Glutamatergic neuron (in vitro differentiated cells): ENCODE measurements around the gene PELI2. TPM values are rescaled to one million over a fixed set of nuclear protein-coding genes. Genes with fewer than 3 reads are reported as not detected.
A peak's percentile ranks its signal among the peaks of the same experiment; 100 is the strongest.

ENCODE experiments used
- DNase-seq: peaks from one replicate; pipeline ENCODE4 v3.0.0; 2022
- H3K27ac Mint-ChIP-seq: one replicate; pipeline ENCODE4 v1.8.0; 2020; ENCODE audit warnings: mild to moderate bottlenecking, mixed read lengths, inconsistent platforms; ENCODE audit not compliant: unreplicated experiment
- H3K27me3 Mint-ChIP-seq: one replicate; pipeline ENCODE4 v1.8.0; 2020; ENCODE audit warnings: mild to moderate bottlenecking, moderate library complexity, mixed read lengths, inconsistent platforms; ENCODE audit not compliant: unreplicated experiment
- H3K36me3 Mint-ChIP-seq: one replicate; pipeline ENCODE4 v1.8.0; 2020; ENCODE audit warnings: mild to moderate bottlenecking, mixed read lengths, inconsistent platforms; ENCODE audit not compliant: unreplicated experiment
- H3K4me1 Mint-ChIP-seq: one replicate; pipeline ENCODE4 v1.8.0; 2020; ENCODE audit warnings: mild to moderate bottlenecking, low read depth, mixed read lengths, inconsistent platforms; ENCODE audit not compliant: unreplicated experiment
- H3K4me3 Mint-ChIP-seq: one replicate; pipeline ENCODE4 v1.8.0; 2020; ENCODE audit warnings: mild to moderate bottlenecking, mixed read lengths, inconsistent platforms; ENCODE audit not compliant: unreplicated experiment
- H3K9me3 Mint-ChIP-seq: one replicate; pipeline ENCODE4 v1.8.0; 2020; ENCODE audit warnings: mild to moderate bottlenecking, moderate library complexity, mixed read lengths, inconsistent platforms; ENCODE audit not compliant: unreplicated experiment
- total RNA-seq: library from RNA; stranded (reverse); fragmentation: NEBNext Ultra II Directional; extraction: Animal tissue kit (Norgen Biotek cat#: 25700); gene quantifications from one replicate; pipeline ENCODE4 v1.2.1, GENCODE V29; 2021; ENCODE audit not compliant: unreplicated experiment
- TF ChIP-seq, protein P1 (sequence below): fragments of 200-600 bp; sonication (generic); IDR thresholded peaks from one replicate; pipeline ENCODE4 v1.5.0; 2021; ENCODE audit not compliant: partially characterized antibody, unreplicated experiment

Gene PELI2
- total RNA-seq, 1 donor from 2014 or later, result 158 TPM

DNA sequence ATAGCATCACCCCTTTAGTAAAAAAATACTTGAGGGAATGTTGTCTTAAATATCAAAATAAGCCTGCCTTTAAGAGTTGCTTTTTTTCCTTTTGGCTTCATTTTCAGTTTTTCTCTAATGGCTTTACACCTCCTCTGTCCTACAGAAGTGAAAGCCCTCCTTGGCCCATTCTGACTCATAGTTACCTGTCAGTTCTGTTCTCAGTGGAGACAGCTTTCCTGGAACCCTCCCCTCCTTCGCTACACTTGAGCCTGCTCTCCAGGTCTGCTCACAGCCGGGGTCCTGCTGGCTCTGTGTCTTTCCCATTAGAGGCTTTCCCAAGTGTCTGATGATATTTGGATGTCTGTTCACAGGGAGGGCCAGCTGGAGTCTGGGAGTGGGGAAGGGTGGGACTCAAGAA lies 84.0 kb downstream of the PELI2 start:
- Mint-ChIP-seq H3K27ac (peak overlapping the region; percentile 0), H3K4me1 (peaks cover 12% of the 10 kb centered on the region), H3K36me3 (no peaks in the 10 kb centered on the region), H3K4me3 (no peak overlapping the region), H3K9me3 (no peaks in the 10 kb centered on the region), H3K27me3 (no peaks in the 10 kb centered on the region)
- TF ChIP-seq, protein P1, sequence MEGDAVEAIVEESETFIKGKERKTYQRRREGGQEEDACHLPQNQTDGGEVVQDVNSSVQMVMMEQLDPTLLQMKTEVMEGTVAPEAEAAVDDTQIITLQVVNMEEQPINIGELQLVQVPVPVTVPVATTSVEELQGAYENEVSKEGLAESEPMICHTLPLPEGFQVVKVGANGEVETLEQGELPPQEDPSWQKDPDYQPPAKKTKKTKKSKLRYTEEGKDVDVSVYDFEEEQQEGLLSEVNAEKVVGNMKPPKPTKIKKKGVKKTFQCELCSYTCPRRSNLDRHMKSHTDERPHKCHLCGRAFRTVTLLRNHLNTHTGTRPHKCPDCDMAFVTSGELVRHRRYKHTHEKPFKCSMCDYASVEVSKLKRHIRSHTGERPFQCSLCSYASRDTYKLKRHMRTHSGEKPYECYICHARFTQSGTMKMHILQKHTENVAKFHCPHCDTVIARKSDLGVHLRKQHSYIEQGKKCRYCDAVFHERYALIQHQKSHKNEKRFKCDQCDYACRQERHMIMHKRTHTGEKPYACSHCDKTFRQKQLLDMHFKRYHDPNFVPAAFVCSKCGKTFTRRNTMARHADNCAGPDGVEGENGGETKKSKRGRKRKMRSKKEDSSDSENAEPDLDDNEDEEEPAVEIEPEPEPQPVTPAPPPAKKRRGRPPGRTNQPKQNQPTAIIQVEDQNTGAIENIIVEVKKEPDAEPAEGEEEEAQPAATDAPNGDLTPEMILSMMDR, result no peak
- DNase-seq, result no peak

DNA sequence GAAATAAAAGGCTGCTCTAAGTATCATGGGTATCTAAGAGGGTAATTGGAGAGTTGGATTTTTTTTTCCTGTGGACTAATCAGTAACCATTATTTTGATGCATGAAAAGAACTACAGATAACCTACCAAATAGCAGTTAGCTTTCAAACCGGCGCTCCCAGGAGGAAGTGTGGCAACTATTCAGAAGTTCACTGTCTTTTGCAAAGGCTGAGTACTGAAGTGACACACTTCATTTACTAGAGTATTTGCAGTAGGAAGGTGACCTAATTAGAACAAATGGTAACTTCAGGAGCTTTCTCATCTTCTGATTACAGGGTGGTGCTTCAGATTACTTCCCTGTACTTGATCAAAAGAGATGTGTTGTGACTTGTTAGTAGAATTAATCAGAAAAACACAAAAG lies 87.7 kb downstream of the PELI2 start:
- no peak overlapping the region for H3K27ac Mint-ChIP-seq
- DNase-seq, result no peak
- no peak overlapping the region for H3K4me3 Mint-ChIP-seq
- H3K4me1 Mint-ChIP-seq, result peaks cover 28% of the 10 kb centered on the region
- H3K36me3 Mint-ChIP-seq, result no peaks in the 10 kb centered on the region
- TF ChIP-seq, protein P1, result no peak
- H3K27me3 Mint-ChIP-seq, result no peaks in the 10 kb centered on the region
- H3K9me3 Mint-ChIP-seq, result peaks cover 3% of the 10 kb centered on the region

DNA sequence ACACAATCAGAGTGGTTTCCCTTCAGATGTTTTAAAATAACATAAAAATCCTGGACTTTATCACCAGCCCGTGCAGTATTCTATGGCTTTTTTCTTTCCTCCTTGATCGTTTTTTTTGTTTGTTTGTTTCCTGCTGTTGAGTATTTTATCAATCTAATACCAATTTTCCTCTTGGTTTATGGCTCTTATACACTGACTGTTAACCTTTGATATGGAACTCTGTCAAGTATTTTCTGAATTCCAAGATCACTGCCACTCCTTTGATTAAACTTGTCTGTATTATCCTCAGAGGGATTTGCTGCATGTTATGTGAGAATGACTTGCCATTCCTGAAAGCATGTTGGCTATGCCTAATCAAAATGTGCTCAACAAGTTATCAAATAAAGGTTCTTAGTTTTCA lies 88.4 kb downstream of the PELI2 start:
- H3K4me1 Mint-ChIP-seq, result peaks cover 33% of the 10 kb centered on the region
- H3K27ac Mint-ChIP-seq, result no peak overlapping the region
- H3K9me3 Mint-ChIP-seq, result peaks cover 3% of the 10 kb centered on the region
- H3K4me3 Mint-ChIP-seq, result no peak overlapping the region
- H3K27me3 Mint-ChIP-seq, result no peaks in the 10 kb centered on the region
- TF ChIP-seq, protein P1, result no peak
- DNase-seq, result no peak
- H3K36me3 Mint-ChIP-seq, result no peaks in the 10 kb centered on the region

- TF ChIP-seq, protein P1, result no peak
- no peak overlapping the region for H3K27ac Mint-ChIP-seq
- H3K4me3 Mint-ChIP-seq, result no peak overlapping the region
- H3K9me3 Mint-ChIP-seq, result peaks cover 3% of the 10 kb centered on the region
- DNase-seq, result no peak
- no peaks in the 10 kb centered on the region for H3K36me3 Mint-ChIP-seq
- no peaks in the 10 kb centered on the region for H3K27me3 Mint-ChIP-seq
- peaks cover 32% of the 10 kb centered on the region for H3K4me1 Mint-ChIP-seq
Measured at GRCh38 chr14:56207626-56208292, 89.5 kb downstream of the PELI2 start.

GRCh38 chr14:56208520-56208919 lies 90.3 kb downstream of the PELI2 start:
- Mint-ChIP-seq H3K27ac (no peak overlapping the region), H3K36me3 (no peaks in the 10 kb centered on the region), H3K4me3 (no peak overlapping the region), H3K4me1 (peaks cover 39% of the 10 kb centered on the region), H3K27me3 (peaks cover 3% of the 10 kb centered on the region), H3K9me3 (peaks cover 6% of the 10 kb centered on the region)
- TF ChIP-seq, protein P1, result no peak
- no peak for DNase-seq
